WTC11 (cell line): ENCODE results near the gene ZCWPW1. TPM values are rescaled to one million over a fixed set of nuclear protein-coding genes. Genes with fewer than 3 reads are reported as not detected.

Experiments
- ATAC-seq: fragments of 200-7000 bp; cut with Tn5 transposase; 2 replicates; pipeline ENCODE4 v1.10.0; 2021; ENCODE audit warnings: mild to moderate bottlenecking, moderate library complexity
- CTCF ChIA-PET: fragments of 300-600 bp; sonication (Branson Sonifier 250); formaldehyde crosslinking; loops from one replicate; lab custom pipeline; 2021; ENCODE audit warnings: antibody characterized with exemption; lab: Charles Lee
- POLR2A ChIA-PET: fragments of 350-600 bp; sonication (Branson Sonifier 250); formaldehyde crosslinking; loops from one replicate; lab custom pipeline; 2021; ENCODE audit warnings: antibody characterized with exemption; lab: Charles Lee
- DNase-seq: peaks from one replicate; pipeline ENCODE4 v3.0.0; 2021; ENCODE audit warnings: low spot score
- H3K27ac Mint-ChIP-seq: 2 replicates; pipeline ENCODE4 v1.8.0; 2021; ENCODE audit warnings: mixed read lengths
- H3K27me3 Mint-ChIP-seq: 2 replicates; pipeline ENCODE4 v1.8.0; 2021; ENCODE audit warnings: low read depth, mild to moderate bottlenecking, moderate library complexity, mixed read lengths
- H3K36me3 Mint-ChIP-seq: 2 replicates; pipeline ENCODE4 v1.8.0; 2021; ENCODE audit warnings: mixed read lengths
- H3K4me1 Mint-ChIP-seq: 2 replicates; pipeline ENCODE4 v1.8.0; 2022; ENCODE audit warnings: mixed read lengths
- H3K4me3 Mint-ChIP-seq: 2 replicates; pipeline ENCODE4 v1.8.0; 2021; ENCODE audit warnings: mild to moderate bottlenecking, moderate library complexity, mixed read lengths
- H3K9me3 Mint-ChIP-seq: 2 replicates; pipeline ENCODE4 v1.8.0; 2021; ENCODE audit warnings: mixed read lengths
- AR ChIP-seq: fragments of 250-450 bp; sonication (Bioruptor Pico); IDR thresholded peaks from 2 replicates; pipeline ENCODE4 v1.9.0; 2021; ENCODE audit warnings: mild to moderate bottlenecking
- ATF6 ChIP-seq: sonication (generic); formaldehyde crosslinking; IDR thresholded peaks from 2 replicates; pipeline ENCODE4 v1.8.1; 2023; ENCODE audit warnings: mild to moderate bottlenecking, missing genetic modification reagents
- ESRRA ChIP-seq: sonication (generic); formaldehyde crosslinking; IDR thresholded peaks from 2 replicates; pipeline ENCODE4 v1.8.1; 2022; ENCODE audit warnings: mild to moderate bottlenecking, missing genetic modification reagents, borderline replicate concordance
- FOXJ3 ChIP-seq: sonication (generic); formaldehyde crosslinking; IDR thresholded peaks from 2 replicates; pipeline ENCODE4 v1.9.0; 2021; ENCODE audit warnings: missing genetic modification reagents, mild to moderate bottlenecking, borderline replicate concordance
- FOXP1 ChIP-seq: sonication (generic); formaldehyde crosslinking; IDR thresholded peaks from 2 replicates; pipeline ENCODE4 v1.8.0; 2022; ENCODE audit warnings: missing genetic modification reagents, mild to moderate bottlenecking, moderate library complexity, borderline replicate concordance
- NFE2L1 ChIP-seq: sonication (generic); formaldehyde crosslinking; IDR thresholded peaks from 2 replicates; pipeline ENCODE4 v1.8.1; 2023; ENCODE audit warnings: missing genetic modification reagents
- RORB ChIP-seq: fragments of 250-450 bp; sonication (Bioruptor Pico); IDR thresholded peaks from 2 replicates; pipeline ENCODE4 v1.9.0; 2021; ENCODE audit warnings: mild to moderate bottlenecking
- SP1 ChIP-seq: sonication (generic); formaldehyde crosslinking; conservative IDR thresholded peaks from 2 replicates; pipeline ENCODE4 v1.8.1; 2022; ENCODE audit warnings: missing genetic modification reagents
- ZNF138 ChIP-seq: sonication (generic); formaldehyde crosslinking; conservative IDR thresholded peaks from 2 replicates; pipeline ENCODE4 v1.8.1; 2022; ENCODE audit warnings: mild to moderate bottlenecking, moderate library complexity, missing genetic modification reagents
- ZNF396 ChIP-seq: fragments of 250-450 bp; sonication (Bioruptor Pico); IDR thresholded peaks from 2 replicates; pipeline ENCODE4 v1.8.0; 2021; ENCODE audit warnings: mild to moderate bottlenecking, moderate library complexity, borderline replicate concordance
- ZNF532 ChIP-seq: fragments of 250-450 bp; sonication (Bioruptor Pico); IDR thresholded peaks from 2 replicates; pipeline ENCODE4 v1.9.0; 2021; ENCODE audit warnings: mild to moderate bottlenecking, borderline replicate concordance
- total RNA-seq: library from RNA; stranded (reverse); gene quantifications from 3 replicates; pipeline ENCODE4 v1.2.3, GENCODE V29; 2021
- TF ChIP-seq, protein P1 (sequence below): sonication (generic); formaldehyde crosslinking; IDR thresholded peaks from 2 replicates; pipeline ENCODE4 v1.8.1; 2023; ENCODE audit warnings: mild to moderate bottlenecking, missing genetic modification reagents, moderate library complexity

The ZCWPW1 gene
- total RNA-seq, 1 experiment from 2014 or later: 1.4 TPM

- Mint-ChIP-seq H3K4me1 (peaks cover 3% of the 10 kb centered on the region; the same call in 1 of the 2 replicates), H3K4me3 (no peak overlapping the region), H3K27ac (no peak overlapping the region), H3K9me3 (no peaks in the 10 kb centered on the region), H3K36me3 (no peaks in the 10 kb centered on the region), H3K27me3 (peaks cover 3% of the 10 kb centered on the region)
- TF ChIP-seq, protein P1, sequence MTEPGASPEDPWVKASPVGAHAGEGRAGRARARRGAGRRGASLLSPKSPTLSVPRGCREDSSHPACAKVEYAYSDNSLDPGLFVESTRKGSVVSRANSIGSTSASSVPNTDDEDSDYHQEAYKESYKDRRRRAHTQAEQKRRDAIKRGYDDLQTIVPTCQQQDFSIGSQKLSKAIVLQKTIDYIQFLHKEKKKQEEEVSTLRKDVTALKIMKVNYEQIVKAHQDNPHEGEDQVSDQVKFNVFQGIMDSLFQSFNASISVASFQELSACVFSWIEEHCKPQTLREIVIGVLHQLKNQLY: no peak
- CTCF ChIA-PET: interaction anchor here (1.0 to 1.2 kb wide), 2 partner anchors 8 to 18 kb away, joined by 4 to 5 read pairs; no protein-coding TSS in a partner anchor
- no peak for DNase-seq
- POLR2A ChIA-PET: no interaction called here
- ATAC-seq: no peak
Measured at GRCh38 chr7:100389437-100390088, 38.9 kb downstream of the ZCWPW1 start.

DNA sequence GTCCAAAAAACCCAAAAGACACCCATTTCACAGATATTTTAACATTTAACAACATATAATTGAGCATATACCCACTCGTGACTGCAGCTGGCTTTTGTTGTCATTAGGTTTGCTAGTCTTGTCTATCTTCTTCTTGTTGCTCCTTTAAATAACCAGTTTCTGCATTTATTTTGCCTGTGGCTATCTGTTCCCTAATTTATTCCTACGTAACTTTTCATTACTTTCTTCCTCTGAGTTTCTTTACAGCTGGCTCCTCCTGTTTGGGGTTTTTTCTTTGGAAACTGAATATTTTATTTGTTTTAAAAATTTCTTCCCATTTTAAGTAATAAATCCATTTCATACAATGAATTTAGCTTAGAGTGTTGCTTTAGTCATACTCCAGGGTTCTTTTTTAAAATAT, 40.8 kb downstream of the ZCWPW1 start:
- ChIA-PET CTCF (interaction anchor here (1.1 to 3.6 kb wide), 3 partner anchors 10 to 68 kb away, joined by 3 to 10 read pairs (median 4); no protein-coding TSS in a partner anchor), POLR2A (no interaction called here)
- Mint-ChIP-seq H3K27ac (no peak overlapping the region), H3K36me3 (no peaks in the 10 kb centered on the region), H3K27me3 (peaks cover 4% of the 10 kb centered on the region), H3K9me3 (peaks cover 2% of the 10 kb centered on the region; the same call in 1 of the 2 replicates), H3K4me3 (no peak overlapping the region), H3K4me1 (peaks cover 3% of the 10 kb centered on the region; the same call in 1 of the 2 replicates)
- ATAC-seq (no peak), DNase-seq (no peak)
- TF ChIP-seq SP1 (CRISPR knock-in tag) (no peak), ESRRA (CRISPR knock-in tag) (no peak), ZNF532 (no peak), RORB (CRISPR knock-in tag) (no peak), AR (CRISPR knock-in tag) (no peak), FOXJ3 (no peak), FOXP1 (CRISPR knock-in tag) (no peak), ATF6 (CRISPR knock-in tag) (no peak)
- TF ChIP-seq, protein P1: no peak

DNA sequence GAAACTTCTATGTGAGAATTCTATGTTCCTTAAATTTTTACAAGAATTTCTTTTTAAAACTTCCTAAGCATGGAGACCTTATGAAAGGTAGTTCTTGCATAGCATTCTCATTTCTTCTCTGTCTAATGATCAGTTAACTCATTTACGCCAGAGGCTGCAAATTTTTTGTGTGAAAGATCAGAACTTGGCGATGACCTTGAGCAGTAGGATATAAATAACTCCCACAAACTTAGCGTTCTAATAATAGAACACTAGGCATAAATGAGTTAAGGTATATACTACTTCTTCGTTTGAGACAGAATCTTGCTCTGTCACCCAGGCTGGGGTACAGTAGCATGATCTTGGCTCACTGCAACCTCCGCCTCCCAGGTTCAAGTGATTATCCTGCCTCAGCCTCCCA, 41.6 kb downstream of the ZCWPW1 start:
- H3K9me3 Mint-ChIP-seq: peaks cover 8% of the 10 kb centered on the region; the same call in 1 of the 2 replicates
- ChIA-PET CTCF (interaction anchor here (0.9 to 3.6 kb wide), 3 partner anchors 11 to 69 kb away, joined by 3 to 10 read pairs (median 4); no protein-coding TSS in a partner anchor), POLR2A (no interaction called here)
- DNase-seq (no peak), ATAC-seq (no peak)
- H3K27me3 Mint-ChIP-seq: peaks cover 11% of the 10 kb centered on the region
- H3K4me1 Mint-ChIP-seq: peaks cover 3% of the 10 kb centered on the region; the same call in 1 of the 2 replicates
- H3K27ac Mint-ChIP-seq: no peak overlapping the region
- H3K4me3 Mint-ChIP-seq: no peak overlapping the region
- TF ChIP-seq ZNF396 (CRISPR knock-in tag) (no peak), ZNF138 (no peak), NFE2L1 (no peak)
- H3K36me3 Mint-ChIP-seq: no peaks in the 10 kb centered on the region
